GM12878 (cell line): ENCODE data around the gene ADARB1. TPM values are rescaled to one million over a fixed set of nuclear protein-coding genes. Genes with fewer than 3 reads are reported as not detected.

ENCODE experiments used
- ATAC-seq: fragments of 200-7000 bp; cut with Tn5 transposase; 3 replicates; pipeline ENCODE4 v1.9.1; 2020; ENCODE audit warnings: mild to moderate bottlenecking, moderate library complexity
- BruUV-seq: library from RNA; stranded (reverse); fragments of 400-500 nt; replicated peaks from 2 replicates; lab custom pipeline; 2021; lab: Mats Ljungman, UMichigan
- CTCF ChIA-PET: fragments of 300-600 bp; sonication (Branson Sonifier 250); formaldehyde crosslinking; extraction: SDS; loops from one replicate; lab custom pipeline; 2021; ENCODE audit warnings: inconsistent platforms; lab: Yijun Ruan, JAX
- POLR2A ChIA-PET: fragments of 350-600 bp; formaldehyde crosslinking; extraction: SDS; loops from one replicate; lab custom pipeline; 2021; ENCODE audit warnings: inconsistent platforms; lab: Charles Lee
- RAD21 ChIA-PET: fragments of 300-600 bp; sonication (Branson Sonifier 250); formaldehyde crosslinking; loops from one replicate; lab custom pipeline; 2023; ENCODE audit warnings: antibody characterized with exemption; ENCODE audit not compliant: unreplicated experiment; lab: Charles Lee
- SMC1A ChIA-PET: fragments of 300-600 bp; sonication (Branson Sonifier 250); formaldehyde crosslinking; loops from one replicate; lab custom pipeline; 2023; ENCODE audit not compliant: unreplicated experiment, uncharacterized antibody; lab: Charles Lee
- DNase-seq: peaks from one replicate; pipeline ENCODE4 v3.0.0-alpha.2; 2011; ENCODE audit warnings: low read depth, low spot score
- FAIRE-seq: peaks from 3 replicates; lab custom pipeline; 2011; peaks lifted over from hg19 to GRCh38; lab: Jason Lieb, UNC
- H2AFZ ChIP-seq: 2 replicates; pipeline ENCODE4 v1.6.0; 2011; ENCODE audit warnings: low read depth, low read length, control low read depth; ENCODE audit not compliant: control insufficient read depth
- H3K27ac ChIP-seq: 2 replicates; pipeline ENCODE4 v1.5.1; 2011; ENCODE audit warnings: control low read depth; ENCODE audit not compliant: control insufficient read depth, insufficient read depth
- H3K27me3 ChIP-seq, 2 experiments: replicated peaks in 1 of 2; 2 replicates each; pipeline versions ENCODE4 v1.6.0 to v1.6.1; 2011; ENCODE audit warnings: low read length in 1 of 2; ENCODE audit not compliant: control insufficient read depth in 2 of 2, insufficient read depth in 2 of 2
- H3K36me3 ChIP-seq, 2 experiments: 2 replicates each; pipeline ENCODE4 v1.5.1; 2011; ENCODE audit warnings: low read length in 1 of 2; ENCODE audit not compliant: control insufficient read depth in 2 of 2, insufficient read depth in 2 of 2
- H3K4me1 ChIP-seq: 2 replicates; pipeline ENCODE4 v1.6.1; 2011; ENCODE audit warnings: mild to moderate bottlenecking, low read length, moderate library complexity, mixed read lengths; ENCODE audit not compliant: control insufficient read depth, insufficient read depth
- H3K4me2 ChIP-seq: 2 replicates; pipeline ENCODE4 v1.6.0; 2011; ENCODE audit warnings: control low read depth; ENCODE audit not compliant: control insufficient read depth, insufficient read depth
- H3K4me3 ChIP-seq: fragments of 200-600 bp; sonication (generic); 2 replicates; pipeline ENCODE4 v1.5.1; 2016
- H3K79me2 ChIP-seq: 2 replicates; pipeline ENCODE4 v1.6.0; 2011; ENCODE audit warnings: low read length; ENCODE audit not compliant: control insufficient read depth, insufficient read depth
- H3K9ac ChIP-seq: 2 replicates; pipeline ENCODE4 v1.8.0; 2011; ENCODE audit warnings: low read length, control low read depth, mixed read lengths; ENCODE audit not compliant: control insufficient read depth, insufficient read depth
- H3K9me3 ChIP-seq: replicated peaks from 3 replicates; pipeline ENCODE4 v1.5.1; 2011; ENCODE audit warnings: mild to moderate bottlenecking, low read length; ENCODE audit not compliant: control insufficient read depth, insufficient read depth
- H4K20me1 ChIP-seq: 2 replicates; pipeline ENCODE4 v1.6.0; 2011; ENCODE audit not compliant: control insufficient read depth, insufficient read depth
- CBX3 ChIP-seq: fragments of 200-600 bp; sonication (generic); IDR thresholded peaks from 2 replicates; pipeline ENCODE4 v1.6.1; 2016; ENCODE audit warnings: low read depth, borderline replicate concordance
- CBX5 ChIP-seq: sonication (generic); IDR thresholded peaks from 2 replicates; pipeline ENCODE4 v1.6.1; 2016; ENCODE audit warnings: low read depth, moderate library complexity, mild to moderate bottlenecking, inconsistent platforms
- CHD1 ChIP-seq: IDR thresholded peaks from 2 replicates; pipeline ENCODE4 v1.6.1; 2012; ENCODE audit warnings: low read depth, low read length, improper control_type of control experiment
- FOXK2 ChIP-seq: fragments of 450-650 bp; IDR thresholded peaks from 2 replicates; pipeline ENCODE4 v1.6.1; 2017; ENCODE audit warnings: mild to moderate bottlenecking, moderate library complexity
- GABPA ChIP-seq: IDR thresholded peaks from 2 replicates; pipeline ENCODE4 v1.6.1; 2014; ENCODE audit warnings: antibody characterized with exemption, low read depth, mild to moderate bottlenecking, inconsistent platforms
- LARP7 ChIP-seq: fragments of 450-650 bp; IDR thresholded peaks from 2 replicates; pipeline ENCODE4 v1.6.1; 2017; ENCODE audit warnings: mild to moderate bottlenecking
- MEF2A ChIP-seq: IDR thresholded peaks from 2 replicates; pipeline ENCODE4 v1.6.1; 2011; ENCODE audit warnings: low read depth, mild to moderate bottlenecking, low read length, moderate library complexity; ENCODE audit not compliant: insufficient read depth
- MYB ChIP-seq: fragments of 150-350 bp; IDR thresholded peaks from 2 replicates; pipeline ENCODE4 v1.6.1; 2014; ENCODE audit warnings: mild to moderate bottlenecking, low read depth, low read length, borderline replicate concordance
- MYC ChIP-seq: IDR thresholded peaks from 2 replicates; pipeline ENCODE4 v1.6.1; 2011; ENCODE audit warnings: mild to moderate bottlenecking, low read length, moderate library complexity, inconsistent platforms; ENCODE audit not compliant: insufficient read depth, insufficient replicate concordance, insufficient read length, severe bottlenecking
- SPI1 ChIP-seq: IDR thresholded peaks from 2 replicates; pipeline ENCODE4 v1.6.1; 2011; ENCODE audit warnings: low read depth, mild to moderate bottlenecking, low read length, moderate library complexity, borderline replicate concordance; ENCODE audit not compliant: insufficient read depth
- WGBS: methylation state at CpG from one replicate; pipeline ENCODE4 v1.1.6; 2016; ENCODE audit warnings: low lambda C conversion rate; ENCODE audit not compliant: insufficient replicate concordance, insufficient coverage; ENCODE audit errors: missing lambda C conversion rate; 5-methylcytosine and 5-hydroxymethylcytosine counted together
- in situ Hi-C: fragments of 300-500 bp; cut with MboI; formaldehyde crosslinking; loops from 9 replicates; pipeline ENCODE4 v1.14.3; 2018; ENCODE audit warnings: mixed read lengths
- intact Hi-C: fragments of 100-400 bp; cut with micrococcal nuclease; formaldehyde crosslinking; loops from one replicate; pipeline ENCODE4 v1.14.2; 2022; ENCODE audit not compliant: unreplicated experiment
- polyA plus RNA-seq, 11 experiments: library from polyadenylated mRNA; depleted of rRNA in 4 of 11; unstranded in 6 of 11; stranded (reverse) in 5 of 11; fragments of >200 nt; fragmentation: Nextera tagmentation in 4 of 11; fragmentation: Illumina TruSeq in 1 of 11; extraction: Ambion mirVana in 4 of 11; extraction: Trizol in 1 of 11; gene quantifications; 1 replicate in 1 of 11; 2 replicates in 10 of 11; pipeline versions ENCODE4 v1.2.1 to v1.2.3, GENCODE V29; 2011 to 2016; ENCODE audit warnings: inconsistent platforms in 2 of 11, missing spikeins in 2 of 11, low read depth in 1 of 11
- total RNA-seq, 4 experiments: library from RNA; depleted of rRNA in 3 of 4; stranded (reverse); fragments of >200 nt in 3 of 4; fragmentation: Illumina TruSeq in 1 of 4; extraction: Trizol in 1 of 4; gene quantifications; 2 replicates each; pipeline versions ENCODE4 v1.2.1 to v1.2.3, GENCODE V29; 2013 to 2021
- TF ChIP-seq, protein P1 (sequence below): fragments of 450-650 bp; IDR thresholded peaks from 2 replicates; pipeline ENCODE4 v1.6.1; 2017; ENCODE audit warnings: mild to moderate bottlenecking
- TF ChIP-seq, protein P2 (sequence below), 3 experiments: IDR thresholded peaks in 2 of 3; conservative IDR thresholded peaks in 1 of 3; 2 replicates each; pipeline ENCODE4 v1.5.1; 2011; ENCODE audit warnings: low read depth in 3 of 3, low read length in 3 of 3, mild to moderate bottlenecking in 3 of 3, control low read depth in 2 of 3, moderate library complexity in 2 of 3, inconsistent platforms in 1 of 3, mixed read lengths in 1 of 3; ENCODE audit not compliant: control insufficient read depth in 2 of 3, insufficient read depth in 1 of 3; ENCODE audit errors: extremely low read depth in 1 of 3
- TF ChIP-seq, protein P3 (sequence below): fragments of 450-650 bp; IDR thresholded peaks from 2 replicates; pipeline ENCODE4 v1.6.1; 2017; ENCODE audit warnings: mild to moderate bottlenecking, moderate library complexity

ADARB1 gene
- total and polyA plus RNA-seq, 10 of the 15 experiments (the other 5 are each of a cell fraction or from before 2014, with no cell fraction given) = 5.7 to 61.7 (median 25.3) TPM

DNA sequence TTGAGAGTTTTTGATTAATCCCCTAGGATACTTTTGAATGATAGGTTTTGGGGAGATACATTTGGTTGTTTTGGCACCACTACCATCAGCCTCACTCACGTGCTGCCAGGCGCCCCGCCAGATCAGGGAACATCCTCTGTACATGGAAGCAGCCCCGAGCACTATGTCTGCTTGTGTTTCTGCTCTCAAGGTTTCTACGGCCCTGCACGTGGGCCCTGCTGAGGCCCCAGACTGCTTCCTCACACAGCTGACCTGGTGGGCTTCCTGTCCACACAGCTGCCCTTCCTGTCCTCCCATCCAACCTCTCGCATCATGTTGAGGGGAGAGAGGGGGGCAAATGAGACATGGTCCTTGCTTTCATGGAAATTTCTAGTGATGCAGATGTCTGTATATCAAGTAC, 20.0 kb downstream of the ADARB1 start:
- ChIA-PET CTCF (interaction anchor here (0.8 to 15.5 kb wide), 4 partner anchors 8 to 43 kb away, joined by 3 to 626 read pairs (median 8); no protein-coding TSS in a partner anchor), RAD21 (interaction anchor here (12.2 kb wide), 1 partner anchor 33 kb away, joined by 134 read pairs; no protein-coding TSS in a partner anchor), SMC1A (interaction anchor here (0.7 to 18.3 kb wide), 2 partner anchors 28 to 34 kb away, joined by 3 to 560 read pairs; no protein-coding TSS in a partner anchor), POLR2A (no interaction called here)
- no peaks in the 10 kb centered on the region for H3K79me2 ChIP-seq
- no peaks in the 10 kb centered on the region; the same call in 1 of the 2 replicates for H3K4me1 ChIP-seq
- no TSS peak for BruUV-seq
- H3K36me3 ChIP-seq = no peaks in the 10 kb centered on the region; a peak in 1 of 4 replicates
- H3K27ac ChIP-seq = no peak overlapping the region
- H3K4me2 ChIP-seq = no peak overlapping the region
- H3K9me3 ChIP-seq = no peaks in the 10 kb centered on the region
- H2AFZ ChIP-seq = no peak overlapping the region
- FAIRE-seq (no peak), DNase-seq (no peak), ATAC-seq (no peak)
- H3K4me3 ChIP-seq = no peak overlapping the region
- intact Hi-C loops = no loop called here
- H4K20me1 ChIP-seq = peaks cover 5% of the 10 kb centered on the region
- H3K27me3 ChIP-seq = peaks cover 0 to 7% of the 10 kb centered on the region in 2 experiments; a peak in 2 of 4 replicates
- 58% methylated on average over 7 of the region's 7 CpGs for WGBS
- in situ Hi-C loops = no loop called here
- no peak overlapping the region for H3K9ac ChIP-seq
- TF ChIP-seq CBX5 = no peak
- TF ChIP-seq SPI1 = no peak
- no peak for TF ChIP-seq FOXK2
- no peak for TF ChIP-seq MYB
- TF ChIP-seq, protein P1, sequence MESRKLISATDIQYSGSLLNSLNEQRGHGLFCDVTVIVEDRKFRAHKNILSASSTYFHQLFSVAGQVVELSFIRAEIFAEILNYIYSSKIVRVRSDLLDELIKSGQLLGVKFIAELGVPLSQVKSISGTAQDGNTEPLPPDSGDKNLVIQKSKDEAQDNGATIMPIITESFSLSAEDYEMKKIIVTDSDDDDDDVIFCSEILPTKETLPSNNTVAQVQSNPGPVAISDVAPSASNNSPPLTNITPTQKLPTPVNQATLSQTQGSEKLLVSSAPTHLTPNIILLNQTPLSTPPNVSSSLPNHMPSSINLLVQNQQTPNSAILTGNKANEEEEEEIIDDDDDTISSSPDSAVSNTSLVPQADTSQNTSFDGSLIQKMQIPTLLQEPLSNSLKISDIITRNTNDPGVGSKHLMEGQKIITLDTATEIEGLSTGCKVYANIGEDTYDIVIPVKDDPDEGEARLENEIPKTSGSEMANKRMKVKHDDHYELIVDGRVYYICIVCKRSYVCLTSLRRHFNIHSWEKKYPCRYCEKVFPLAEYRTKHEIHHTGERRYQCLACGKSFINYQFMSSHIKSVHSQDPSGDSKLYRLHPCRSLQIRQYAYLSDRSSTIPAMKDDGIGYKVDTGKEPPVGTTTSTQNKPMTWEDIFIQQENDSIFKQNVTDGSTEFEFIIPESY = no peak
- no peak for TF ChIP-seq MEF2A
- TF ChIP-seq GABPA = no peak
- no peak for TF ChIP-seq LARP7
- TF ChIP-seq, protein P2, sequence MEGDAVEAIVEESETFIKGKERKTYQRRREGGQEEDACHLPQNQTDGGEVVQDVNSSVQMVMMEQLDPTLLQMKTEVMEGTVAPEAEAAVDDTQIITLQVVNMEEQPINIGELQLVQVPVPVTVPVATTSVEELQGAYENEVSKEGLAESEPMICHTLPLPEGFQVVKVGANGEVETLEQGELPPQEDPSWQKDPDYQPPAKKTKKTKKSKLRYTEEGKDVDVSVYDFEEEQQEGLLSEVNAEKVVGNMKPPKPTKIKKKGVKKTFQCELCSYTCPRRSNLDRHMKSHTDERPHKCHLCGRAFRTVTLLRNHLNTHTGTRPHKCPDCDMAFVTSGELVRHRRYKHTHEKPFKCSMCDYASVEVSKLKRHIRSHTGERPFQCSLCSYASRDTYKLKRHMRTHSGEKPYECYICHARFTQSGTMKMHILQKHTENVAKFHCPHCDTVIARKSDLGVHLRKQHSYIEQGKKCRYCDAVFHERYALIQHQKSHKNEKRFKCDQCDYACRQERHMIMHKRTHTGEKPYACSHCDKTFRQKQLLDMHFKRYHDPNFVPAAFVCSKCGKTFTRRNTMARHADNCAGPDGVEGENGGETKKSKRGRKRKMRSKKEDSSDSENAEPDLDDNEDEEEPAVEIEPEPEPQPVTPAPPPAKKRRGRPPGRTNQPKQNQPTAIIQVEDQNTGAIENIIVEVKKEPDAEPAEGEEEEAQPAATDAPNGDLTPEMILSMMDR (IDR thresholded peaks at IDR 0.05 in 2 of 3, conservative IDR thresholded peaks at IDR 0.05 in 1 of 3; ENCODE audit: control insufficient read depth in 2 of 3, extremely low read depth in 1 of 3, insufficient read depth in 1 of 3, low read depth in 3 of 3, low read length in 3 of 3) = no peak
- no peak for TF ChIP-seq CHD1
- no peak for TF ChIP-seq MYC
- TF ChIP-seq, protein P3, sequence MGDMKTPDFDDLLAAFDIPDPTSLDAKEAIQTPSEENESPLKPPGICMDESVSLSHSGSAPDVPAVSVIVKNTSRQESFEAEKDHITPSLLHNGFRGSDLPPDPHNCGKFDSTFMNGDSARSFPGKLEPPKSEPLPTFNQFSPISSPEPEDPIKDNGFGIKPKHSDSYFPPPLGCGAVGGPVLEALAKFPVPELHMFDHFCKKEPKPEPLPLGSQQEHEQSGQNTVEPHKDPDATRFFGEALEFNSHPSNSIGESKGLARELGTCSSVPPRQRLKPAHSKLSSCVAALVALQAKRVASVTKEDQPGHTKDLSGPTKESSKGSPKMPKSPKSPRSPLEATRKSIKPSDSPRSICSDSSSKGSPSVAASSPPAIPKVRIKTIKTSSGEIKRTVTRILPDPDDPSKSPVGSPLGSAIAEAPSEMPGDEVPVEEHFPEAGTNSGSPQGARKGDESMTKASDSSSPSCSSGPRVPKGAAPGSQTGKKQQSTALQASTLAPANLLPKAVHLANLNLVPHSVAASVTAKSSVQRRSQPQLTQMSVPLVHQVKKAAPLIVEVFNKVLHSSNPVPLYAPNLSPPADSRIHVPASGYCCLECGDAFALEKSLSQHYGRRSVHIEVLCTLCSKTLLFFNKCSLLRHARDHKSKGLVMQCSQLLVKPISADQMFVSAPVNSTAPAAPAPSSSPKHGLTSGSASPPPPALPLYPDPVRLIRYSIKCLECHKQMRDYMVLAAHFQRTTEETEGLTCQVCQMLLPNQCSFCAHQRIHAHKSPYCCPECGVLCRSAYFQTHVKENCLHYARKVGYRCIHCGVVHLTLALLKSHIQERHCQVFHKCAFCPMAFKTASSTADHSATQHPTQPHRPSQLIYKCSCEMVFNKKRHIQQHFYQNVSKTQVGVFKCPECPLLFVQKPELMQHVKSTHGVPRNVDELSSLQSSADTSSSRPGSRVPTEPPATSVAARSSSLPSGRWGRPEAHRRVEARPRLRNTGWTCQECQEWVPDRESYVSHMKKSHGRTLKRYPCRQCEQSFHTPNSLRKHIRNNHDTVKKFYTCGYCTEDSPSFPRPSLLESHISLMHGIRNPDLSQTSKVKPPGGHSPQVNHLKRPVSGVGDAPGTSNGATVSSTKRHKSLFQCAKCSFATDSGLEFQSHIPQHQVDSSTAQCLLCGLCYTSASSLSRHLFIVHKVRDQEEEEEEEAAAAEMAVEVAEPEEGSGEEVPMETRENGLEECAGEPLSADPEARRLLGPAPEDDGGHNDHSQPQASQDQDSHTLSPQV = no peak
- no peak for TF ChIP-seq CBX3
